ENCODE results near the gene KCNIP4. TPM values are rescaled to one million over a fixed set of nuclear protein-coding genes. Genes with fewer than 3 reads are reported as not detected.

KCNIP4 gene
- total RNA-seq, 1 donor from 2014 or later = not detected

DNA sequence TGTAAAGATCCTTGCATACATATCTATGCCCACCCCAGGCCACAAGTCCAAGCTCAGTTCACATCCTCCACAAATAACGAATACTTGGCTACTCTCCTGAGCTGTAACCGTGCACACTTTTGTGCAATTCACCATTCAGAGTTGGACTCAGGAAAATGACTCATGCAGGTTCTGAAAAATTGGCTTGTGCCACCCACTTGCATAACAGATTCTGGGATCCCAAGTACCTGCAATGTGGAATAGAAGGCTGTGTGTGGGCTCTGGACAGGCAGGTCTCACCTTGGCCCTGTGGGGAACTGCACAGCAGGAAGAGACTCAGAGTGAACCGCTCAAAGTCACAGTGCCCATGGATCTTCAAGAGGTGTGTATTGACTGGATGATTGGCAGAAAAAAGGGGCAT lies 745.6 kb downstream of the KCNIP4 start:
- intact Hi-C loops (cut with DNase I) = no loop called here
- ATAC-seq (no peak), DNase-seq (ENCODE audit: low spot score) (no peak)

DNA sequence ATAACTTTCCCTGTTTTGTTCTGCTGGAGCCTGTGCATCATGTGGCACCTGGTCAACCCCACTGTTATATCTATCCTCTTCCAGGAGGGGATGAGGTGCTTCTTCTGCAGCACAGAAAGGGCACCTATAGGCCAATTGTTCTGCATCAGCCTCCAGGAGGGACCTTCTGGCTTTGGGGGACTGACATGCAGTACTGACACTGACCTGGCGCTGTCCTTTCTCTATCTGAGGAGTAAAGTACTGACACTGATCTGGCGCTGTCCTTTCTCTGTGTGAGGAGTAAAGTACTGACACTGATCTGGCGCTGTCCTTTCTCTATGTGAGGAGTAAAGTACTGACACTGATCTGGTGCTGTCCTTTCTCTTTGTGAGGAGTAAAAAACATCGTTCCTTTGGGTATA lies 749.9 kb downstream of the KCNIP4 start:
- intact Hi-C loops (cut with DNase I) = no loop called here
- ATAC-seq (no peak), DNase-seq (ENCODE audit: low spot score) (no peak)

DNA sequence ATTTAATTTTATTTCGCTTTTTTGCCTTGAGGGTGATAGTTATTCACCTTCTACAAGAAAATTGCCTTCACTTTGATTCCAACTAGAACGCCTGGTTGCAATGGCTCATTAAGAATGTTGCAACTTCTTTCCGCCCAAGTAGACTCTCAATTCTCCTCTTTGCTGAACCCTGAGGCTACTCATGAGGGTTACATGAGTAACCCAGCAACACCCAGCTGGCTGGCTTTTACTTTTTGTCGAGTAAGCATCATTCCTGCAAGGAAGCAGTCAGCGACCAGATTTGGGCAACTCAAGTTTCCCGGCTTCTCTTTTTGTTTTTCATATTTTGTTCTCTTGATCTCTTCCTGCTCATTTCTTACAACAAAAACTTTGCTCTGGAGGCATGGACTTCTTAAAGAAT lies 752.9 kb downstream of the KCNIP4 start:
- ATAC-seq (no peak), DNase-seq (ENCODE audit: low spot score) (no peak)
- intact Hi-C loops (cut with DNase I) = no loop called here

DNA sequence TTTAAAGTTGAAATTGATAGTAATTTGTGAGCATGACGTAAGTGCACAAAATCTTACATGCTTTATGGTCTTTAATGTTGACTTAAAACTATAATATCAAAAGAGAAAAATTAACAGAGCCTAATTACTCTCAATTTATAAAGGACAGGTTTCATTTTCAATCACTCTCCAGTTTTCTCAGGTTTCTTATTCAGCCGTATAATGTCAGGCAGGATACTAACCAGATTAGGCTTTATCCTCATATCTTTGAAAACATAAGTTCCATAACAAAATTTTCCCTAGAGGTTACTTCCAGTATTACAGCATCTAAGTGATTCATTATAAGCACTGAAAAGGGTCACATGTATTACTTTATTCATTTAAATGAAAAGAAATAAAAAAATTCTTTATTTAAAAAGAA lies 756.2 kb downstream of the KCNIP4 start:
- ATAC-seq = no peak
- no peak for DNase-seq (ENCODE audit: low spot score)
- intact Hi-C loops (cut with DNase I) = no loop called here

DNA sequence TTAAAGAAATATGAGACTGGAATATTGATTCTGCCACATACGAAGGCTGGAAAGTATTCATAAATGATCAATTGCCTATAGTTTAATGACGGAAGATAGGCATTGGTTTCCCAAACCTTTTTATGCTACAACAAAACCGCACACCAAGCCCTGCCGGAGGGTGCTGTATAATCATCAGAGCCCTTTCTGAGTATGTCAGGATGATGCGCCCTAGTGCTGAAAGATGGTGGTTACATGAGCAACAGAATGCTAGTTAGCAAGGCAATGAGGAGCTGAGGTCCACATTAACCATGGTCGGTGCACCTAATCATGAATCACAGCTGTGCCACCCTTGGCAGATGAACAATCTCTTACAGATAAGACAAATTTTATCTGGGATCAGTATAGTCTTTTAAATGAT lies 757.3 kb downstream of the KCNIP4 start:
- ATAC-seq (no peak), DNase-seq (ENCODE audit: low spot score) (no peak)
- intact Hi-C loops (cut with DNase I) = no loop called here

DNA sequence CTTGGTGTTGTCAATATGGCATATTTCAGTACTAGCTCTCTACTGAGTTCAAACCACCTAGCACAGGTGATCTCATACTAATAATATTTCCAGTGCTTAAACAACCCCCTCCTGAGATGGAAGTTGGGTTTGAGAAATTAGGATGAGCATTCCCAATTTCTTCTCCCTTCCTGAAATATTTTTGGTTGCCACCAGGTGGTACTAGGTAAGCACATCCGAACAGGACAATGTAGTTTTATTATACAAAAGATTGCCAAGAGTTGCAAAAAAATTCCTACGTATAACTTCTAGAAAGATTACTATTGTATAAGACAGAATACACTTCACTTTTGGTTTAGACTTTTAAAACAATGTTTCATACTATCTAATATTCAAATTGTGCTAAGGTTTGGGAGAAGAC lies 763.8 kb downstream of the KCNIP4 start:
- intact Hi-C loops (cut with DNase I) = no loop called here
- ATAC-seq = no peak
- DNase-seq (ENCODE audit: low spot score) = no peak

DNA sequence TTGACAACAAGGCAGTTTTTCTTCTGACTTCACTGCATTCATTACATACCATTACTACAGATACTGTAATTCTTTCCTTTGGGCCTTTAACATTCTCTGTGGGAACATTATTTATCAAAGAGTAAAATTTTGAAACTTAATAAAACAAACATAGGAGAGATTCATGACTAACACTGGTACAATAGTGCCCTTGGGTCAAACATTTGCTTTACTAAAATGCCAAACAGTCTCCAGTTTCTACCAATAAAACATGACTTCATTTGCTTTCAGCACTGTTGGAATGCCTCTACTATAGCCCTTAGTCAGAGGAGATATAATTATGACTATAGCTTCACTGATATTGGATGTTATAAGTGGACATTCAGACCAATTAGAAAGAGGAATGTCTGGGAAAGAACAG lies 766.9 kb downstream of the KCNIP4 start:
- no peak for DNase-seq (ENCODE audit: low spot score)
- ATAC-seq = no peak
- intact Hi-C loops (cut with DNase I) = no loop called here

DNA sequence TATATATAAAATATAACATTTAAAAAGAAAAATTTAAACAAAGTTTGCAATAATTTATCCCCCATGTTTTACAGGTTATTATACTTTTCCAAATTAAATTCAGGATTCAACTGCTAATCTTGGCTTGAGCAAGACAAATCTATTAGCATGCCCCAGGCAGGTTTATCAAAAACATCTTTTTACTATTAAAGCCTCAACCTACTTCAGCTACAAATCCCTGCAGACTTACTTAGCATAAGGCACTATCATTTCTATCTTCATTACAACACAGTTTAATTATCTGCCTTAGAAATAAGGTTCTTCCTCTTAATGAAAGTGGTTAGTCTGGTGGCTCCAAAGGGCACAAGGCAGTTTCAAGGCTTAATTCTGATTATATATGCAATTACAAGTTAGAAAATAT lies 770.7 kb downstream of the KCNIP4 start:
- no peak for DNase-seq (ENCODE audit: low spot score)
- intact Hi-C loops (cut with DNase I) = no loop called here
- no peak for ATAC-seq

DNA sequence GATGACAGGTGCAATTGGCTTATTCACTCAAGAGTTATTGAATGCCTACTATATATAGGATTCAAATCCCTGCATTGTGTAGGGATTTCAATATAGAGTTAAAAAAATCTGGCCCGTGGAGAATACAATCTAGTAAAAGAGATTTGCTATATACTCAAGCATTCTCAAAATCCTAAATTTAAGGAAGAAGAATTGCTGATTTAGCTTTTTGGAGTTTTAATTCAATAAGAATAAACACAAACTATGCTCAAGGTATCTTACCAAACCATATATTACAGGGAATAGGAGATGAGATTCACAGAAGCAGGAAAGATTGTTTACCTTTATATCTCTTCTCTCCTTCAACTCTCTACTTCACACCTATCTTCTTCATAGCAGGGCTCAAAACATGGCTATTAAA lies 771.5 kb downstream of the KCNIP4 start:
- intact Hi-C loops (cut with DNase I) = no loop called here
- no peak for ATAC-seq

DNA sequence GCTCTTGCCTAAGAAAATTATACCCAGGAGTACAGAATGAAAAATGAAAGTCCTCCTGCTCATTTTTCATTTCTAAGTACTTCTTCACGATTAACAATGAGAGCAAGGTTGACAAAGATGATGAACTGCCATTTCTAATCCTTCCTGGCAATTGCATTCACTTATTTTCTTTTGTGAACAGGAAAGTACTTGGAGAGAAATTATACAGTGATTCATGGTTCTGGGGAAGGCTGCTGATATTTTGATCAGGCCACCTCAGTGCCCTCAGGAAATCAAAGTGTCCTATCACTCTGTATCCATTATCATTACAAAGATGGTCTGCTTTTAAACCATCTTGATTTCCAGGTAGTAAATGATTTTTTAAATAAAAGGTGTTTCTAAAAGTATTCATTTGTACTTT lies 780.9 kb downstream of the KCNIP4 start:
- no peak for ATAC-seq
- no peak for DNase-seq (ENCODE audit: low spot score)
- intact Hi-C loops (cut with DNase I) = no loop called here

More for the DNA sequence above, 771.5 kb downstream of the KCNIP4 start:
- DNase-seq (ENCODE audit: low spot score) = no peak

DNA sequence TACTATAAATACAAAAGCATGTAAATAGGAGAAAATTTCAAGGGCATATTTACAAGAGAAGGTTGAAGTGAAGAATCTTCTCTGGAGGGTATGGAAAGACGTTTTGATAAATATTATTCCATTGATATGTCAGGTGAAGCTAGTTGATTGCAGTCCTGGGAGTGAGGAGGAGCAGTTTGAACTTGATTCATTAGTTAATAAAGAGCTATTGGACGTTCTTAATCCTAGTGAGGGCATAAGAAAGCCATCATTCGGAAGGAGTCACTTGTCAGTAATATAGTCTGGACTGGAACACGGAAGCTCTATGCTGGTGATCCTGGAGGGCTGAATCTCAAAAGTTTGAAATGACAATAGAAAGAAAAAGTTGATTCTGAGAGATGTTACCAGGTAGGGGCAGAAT lies 793.2 kb downstream of the KCNIP4 start:
- DNase-seq (ENCODE audit: low spot score) (no peak), ATAC-seq (no peak)
- intact Hi-C loops (cut with DNase I) = no loop called here

DNA sequence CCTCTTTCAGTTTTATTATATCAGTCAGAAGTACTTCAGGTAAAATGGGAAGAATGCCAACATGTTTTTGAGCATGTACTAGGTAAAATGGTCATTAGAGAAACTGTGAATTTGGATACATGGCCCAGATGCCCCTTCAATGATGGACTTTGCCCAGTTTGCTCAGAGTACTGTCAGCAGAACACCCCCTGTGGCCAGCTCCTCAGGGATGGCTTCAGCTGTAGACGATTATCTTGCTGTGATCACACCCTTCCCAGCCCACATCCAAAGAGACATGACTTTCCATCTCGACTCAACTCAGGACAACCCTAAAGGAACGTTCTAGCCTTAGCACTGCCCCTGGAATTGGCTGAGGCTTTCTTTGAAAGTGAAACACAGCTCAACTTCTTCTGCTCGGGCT lies 809.2 kb downstream of the KCNIP4 start:
- DNase-seq (ENCODE audit: low spot score) (no peak), ATAC-seq (no peak)
- intact Hi-C loops (cut with DNase I) = no loop called here

DNA sequence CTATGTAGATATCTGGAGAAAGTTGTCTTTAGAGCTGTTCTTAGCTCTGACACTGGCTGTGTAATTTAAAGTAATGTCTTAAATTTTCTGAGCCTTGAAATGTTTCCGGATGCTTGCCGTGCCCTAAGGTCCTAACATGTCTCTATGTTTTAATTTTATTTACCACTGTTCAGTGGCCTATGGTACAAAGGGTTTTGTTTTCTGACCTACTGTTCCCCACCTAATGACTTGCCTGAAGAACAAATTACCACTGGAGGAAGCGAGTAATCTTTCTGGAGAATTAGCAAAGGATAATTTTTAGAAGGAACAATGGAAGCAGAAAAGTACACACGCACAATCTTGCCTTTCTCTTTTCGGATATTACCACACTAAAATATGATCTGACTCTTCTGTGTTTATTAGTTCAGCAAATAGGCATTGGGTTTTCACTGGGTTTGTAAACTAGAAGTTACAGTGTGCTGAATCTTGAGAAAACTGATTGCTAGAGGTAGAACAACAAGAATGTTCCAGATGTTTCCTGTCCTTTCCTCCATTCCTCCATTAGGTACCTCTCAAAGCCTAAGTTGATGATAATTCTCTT lies 812.4 kb downstream of the KCNIP4 start:
- DNase-seq (ENCODE audit: low spot score) = no peak
- intact Hi-C loops (cut with DNase I) = no loop called here
- no peak for ATAC-seq

DNA sequence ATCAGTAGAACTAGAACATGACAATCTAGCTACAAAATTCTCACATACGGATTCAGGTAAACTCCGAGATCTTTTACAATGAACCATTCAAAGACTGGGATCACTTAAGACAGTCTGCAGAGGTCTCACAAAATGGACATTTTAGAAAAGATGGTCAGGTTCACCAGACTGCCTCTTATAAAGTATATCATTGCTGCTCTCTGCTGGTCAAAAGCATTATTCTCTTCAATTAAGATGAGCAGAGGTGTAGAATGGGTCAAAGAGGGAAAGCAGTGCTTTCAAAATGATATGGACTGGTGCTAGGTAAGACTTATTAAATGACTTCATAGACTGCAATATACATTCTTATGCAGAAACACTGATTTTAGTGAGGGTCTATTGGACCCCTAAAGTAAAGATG lies 813.6 kb downstream of the KCNIP4 start:
- no peak for ATAC-seq
- DNase-seq (ENCODE audit: low spot score) = no peak
- intact Hi-C loops (cut with DNase I) = no loop called here

DNA sequence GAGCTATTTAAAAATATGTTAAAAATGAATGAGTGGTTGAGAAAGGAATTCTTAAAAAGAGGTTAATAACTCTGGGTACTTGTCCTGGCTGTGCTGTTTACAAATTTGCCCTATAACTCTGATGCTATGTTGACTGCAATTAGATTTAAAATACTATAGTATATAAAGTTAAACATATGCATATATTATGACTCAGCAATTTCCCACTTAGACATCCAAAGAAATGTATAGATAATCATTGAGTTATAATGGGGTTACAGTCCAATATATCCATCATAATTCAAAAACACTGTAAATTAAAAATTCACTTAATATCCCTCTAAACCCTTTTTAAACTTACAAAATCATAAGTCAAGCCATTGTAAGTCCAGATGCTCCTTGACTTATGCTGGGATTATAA lies 818.0 kb downstream of the KCNIP4 start:
- DNase-seq (ENCODE audit: low spot score) (no peak), ATAC-seq (no peak)
- intact Hi-C loops (cut with DNase I) = no loop called here

DNA sequence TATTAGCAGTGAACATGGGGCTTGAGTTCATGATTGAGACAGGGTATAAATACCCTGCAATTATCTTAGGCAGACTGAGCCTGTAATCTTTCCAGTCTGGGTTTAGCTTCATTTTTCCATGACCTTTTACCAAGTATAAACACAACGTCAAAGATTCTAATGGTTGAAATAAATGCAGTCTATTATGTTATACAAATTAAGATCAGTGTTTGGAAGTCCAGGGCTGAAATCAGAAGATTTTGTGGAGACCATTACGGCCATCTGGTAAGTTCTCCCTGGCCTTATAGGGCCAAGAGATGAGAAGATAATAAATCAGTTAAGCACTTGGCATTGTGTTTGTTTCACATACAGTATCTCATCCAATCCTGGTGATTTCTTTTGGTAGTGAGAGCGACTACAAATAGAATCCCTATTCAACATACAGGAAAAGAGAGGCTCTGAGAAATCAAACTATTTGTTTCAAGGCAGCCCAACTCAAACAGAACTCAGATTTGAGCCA lies 822.5 kb downstream of the KCNIP4 start:
- DNase-seq (ENCODE audit: low spot score) (no peak), ATAC-seq (no peak)
- intact Hi-C loops (cut with DNase I) = no loop called here

DNA sequence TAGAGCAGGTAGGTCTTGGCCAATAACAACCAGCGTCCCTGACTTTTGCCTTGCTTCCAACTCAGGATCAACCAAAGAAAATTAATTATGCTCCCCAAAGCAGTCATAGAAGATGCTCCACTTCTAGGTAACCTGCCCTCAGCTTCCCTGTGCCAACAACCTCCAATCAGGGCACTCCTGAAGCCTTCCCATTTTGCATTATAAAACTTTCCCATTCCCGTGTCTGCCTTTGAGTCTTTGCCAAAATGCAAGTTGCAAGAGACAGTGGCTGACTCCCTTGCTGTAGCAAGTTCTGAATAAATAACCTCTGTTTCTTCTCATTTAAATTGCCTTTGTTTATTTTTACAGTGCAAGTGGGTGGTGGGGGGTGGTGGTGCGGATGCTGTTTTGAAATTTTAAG lies 830.3 kb downstream of the KCNIP4 start:
- DNase-seq (ENCODE audit: low spot score) (no peak), ATAC-seq (no peak)
- intact Hi-C loops (cut with DNase I) = no loop called here

DNA sequence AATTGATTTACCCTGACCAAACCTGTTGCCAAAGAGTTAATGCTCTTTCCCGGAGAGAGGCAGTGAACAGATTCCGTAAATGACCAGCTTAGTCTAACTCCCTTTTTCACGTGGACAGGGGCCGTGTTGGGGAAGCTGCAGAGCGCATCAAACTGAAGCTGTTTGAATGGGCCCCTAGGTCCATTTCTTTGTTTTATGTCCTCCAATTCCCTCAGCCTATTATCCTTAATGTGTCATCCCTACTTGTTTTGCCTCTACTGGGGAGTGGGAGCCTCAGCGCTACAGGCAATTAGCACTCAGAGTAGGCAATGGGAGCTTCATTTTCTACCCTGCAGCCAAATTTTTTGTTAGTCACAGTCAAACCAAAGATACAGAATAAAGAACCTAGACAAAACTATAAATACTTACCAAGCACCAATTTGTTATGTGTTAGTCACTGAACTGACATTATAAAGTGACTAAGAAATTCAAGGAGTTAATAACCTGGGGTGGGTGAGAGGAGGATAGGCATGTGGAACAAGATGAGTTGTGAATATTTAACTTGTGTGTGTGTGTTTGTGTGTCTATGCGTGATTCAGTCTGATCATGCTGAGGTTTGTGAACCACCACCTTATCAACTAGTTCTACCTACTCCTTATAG lies 830.9 kb downstream of the KCNIP4 start:
- DNase-seq (ENCODE audit: low spot score) = no peak
- ATAC-seq = no peak
- intact Hi-C loops (cut with DNase I) = no loop called here

DNA sequence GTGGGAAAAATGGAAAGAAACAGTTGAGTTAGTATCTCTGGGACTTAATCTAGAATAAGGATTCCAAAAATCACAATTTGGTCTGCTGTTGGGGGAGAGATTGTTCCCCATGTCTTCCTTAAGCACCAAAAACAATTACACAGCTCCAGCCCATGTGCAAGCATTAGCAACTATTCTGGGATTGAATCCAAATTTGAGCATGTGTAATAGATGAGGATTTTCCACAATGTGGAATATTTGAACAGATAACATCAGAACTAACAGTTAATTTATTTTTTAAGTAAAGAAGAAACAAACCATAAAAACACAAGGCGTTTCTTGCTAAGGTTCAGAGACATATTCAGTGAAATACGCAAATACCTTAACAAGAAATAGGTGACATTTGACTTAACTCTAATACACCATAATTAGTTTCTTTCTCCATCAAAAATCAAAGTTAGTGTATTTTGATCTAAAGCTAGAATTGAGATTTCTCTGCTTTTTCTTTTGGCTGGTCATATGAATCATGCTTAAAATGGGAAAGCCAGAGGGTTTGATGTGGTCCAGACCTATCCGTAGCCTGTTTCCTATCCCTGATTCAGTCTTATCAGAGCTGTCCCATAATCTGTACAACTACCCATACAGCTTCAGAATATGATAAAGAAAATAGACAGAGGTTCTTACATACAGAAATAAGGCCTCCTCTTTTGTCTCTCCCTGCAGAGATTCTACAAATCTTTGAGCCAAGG lies 834.9 kb downstream of the KCNIP4 start:
- ATAC-seq = no peak
- intact Hi-C loops (cut with DNase I) = no loop called here

DNA sequence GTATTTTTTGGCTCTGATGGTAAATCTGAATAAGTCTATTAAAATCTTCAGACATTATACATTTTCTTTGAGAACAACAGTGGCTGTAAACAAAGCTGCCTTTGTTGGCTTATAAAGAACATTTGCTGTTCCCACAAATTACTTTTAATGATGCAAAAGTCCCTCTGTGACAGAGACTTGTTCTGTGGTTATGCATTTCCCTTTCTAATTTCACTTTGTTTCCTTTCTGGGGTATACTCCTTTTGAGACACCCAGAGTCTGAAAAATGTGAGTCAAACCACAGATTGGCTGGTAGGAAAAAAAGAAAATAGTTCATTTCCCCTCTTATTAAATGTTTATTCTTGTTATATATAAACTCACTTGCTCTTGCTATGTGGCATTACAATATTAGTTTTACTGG lies 845.9 kb downstream of the KCNIP4 start:
- DNase-seq (ENCODE audit: low spot score) = no peak
- intact Hi-C loops (cut with DNase I) = no loop called here
- ATAC-seq = no peak

More for the DNA sequence above, 834.9 kb downstream of the KCNIP4 start:
- DNase-seq (ENCODE audit: low spot score) = no peak

DNA sequence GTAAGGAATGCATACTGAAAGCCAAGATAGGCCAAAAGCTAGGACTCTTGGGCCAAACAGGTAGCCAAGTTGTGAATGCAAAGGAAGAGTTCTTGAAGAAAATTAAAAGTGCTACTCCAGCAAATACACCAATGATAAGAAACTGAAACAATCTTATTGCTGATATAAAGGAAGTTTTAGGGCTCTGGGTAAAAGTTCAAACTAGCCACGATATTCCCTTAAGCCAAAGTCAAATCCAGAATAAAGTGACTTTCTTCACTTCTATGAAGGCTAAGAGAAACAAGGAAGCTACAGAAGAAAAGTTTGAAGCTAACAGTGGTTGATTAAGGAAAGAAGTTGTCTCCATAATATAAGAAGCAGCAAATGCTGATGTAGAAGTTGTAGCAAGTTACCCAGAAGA lies 850.7 kb downstream of the KCNIP4 start:
- ATAC-seq = no peak
- intact Hi-C loops (cut with DNase I) = no loop called here
- no peak for DNase-seq (ENCODE audit: low spot score)
